T-helper 1 cell treated with Interleukin-12 subunit alpha and Interleukin-12 subunit beta and Interleukin-4 antibody, amounts not matched to agents 30 μg/mL and 1 μg/mL, for 36 hours (primary cell): ENCODE results near the gene P2RX4.
A peak's percentile ranks its signal among the peaks of the same experiment; 100 is the strongest.
"Not testable (repeated sequence)": the region's sequence is repeated elsewhere in the genome, so short reads cannot be mapped to it uniquely, and the experiment has no call there.

Source experiments
- H3K27ac Mint-ChIP-seq: one replicate; pipeline ENCODE4 v1.8.0; 2021; ENCODE audit warnings: mild to moderate bottlenecking, mixed read lengths
- H3K27me3 Mint-ChIP-seq: one replicate; pipeline ENCODE4 v1.8.0; 2021; ENCODE audit warnings: low read depth, mixed read lengths
- H3K36me3 Mint-ChIP-seq: one replicate; pipeline ENCODE4 v1.8.0; 2021; ENCODE audit warnings: low read depth, mixed read lengths
- H3K4me1 Mint-ChIP-seq: one replicate; pipeline ENCODE4 v1.8.0; 2021; ENCODE audit warnings: low read depth, mixed read lengths
- H3K4me3 Mint-ChIP-seq: one replicate; pipeline ENCODE4 v1.8.0; 2021; ENCODE audit warnings: mild to moderate bottlenecking, moderate library complexity, mixed read lengths
- H3K9me3 Mint-ChIP-seq: one replicate; pipeline ENCODE4 v1.8.0; 2021; ENCODE audit warnings: mixed read lengths

The P2RX4 gene

DNA sequence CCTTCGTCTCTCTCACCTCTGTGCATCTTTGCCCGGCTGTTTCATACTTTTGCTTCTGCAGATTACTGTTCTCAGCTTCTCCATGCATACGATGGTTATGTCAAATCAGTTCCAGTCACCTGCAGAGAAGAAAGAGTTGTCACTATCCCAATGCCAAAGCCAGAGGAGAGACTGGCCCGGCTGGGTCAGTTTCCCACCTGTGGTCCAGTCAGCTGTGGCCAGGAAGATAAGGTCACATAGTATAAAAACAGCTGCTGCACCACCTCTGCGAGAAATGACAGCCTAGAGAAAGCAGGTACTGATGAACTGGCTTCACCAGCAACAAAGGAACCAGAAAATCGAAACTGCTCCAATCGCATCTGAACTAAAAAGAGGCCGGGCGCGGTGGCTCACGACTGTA lies 6.4 kb upstream of the P2RX4 start:
- peaks cover 1% of the 10 kb centered on the region for H3K36me3 Mint-ChIP-seq
- H3K27me3 Mint-ChIP-seq, result no peaks in the 10 kb centered on the region
- H3K27ac Mint-ChIP-seq, result no peak overlapping the region
- peaks cover 6% of the 10 kb centered on the region for H3K4me1 Mint-ChIP-seq
- no peaks in the 10 kb centered on the region for H3K9me3 Mint-ChIP-seq
- H3K4me3 Mint-ChIP-seq, result no peak overlapping the region

DNA sequence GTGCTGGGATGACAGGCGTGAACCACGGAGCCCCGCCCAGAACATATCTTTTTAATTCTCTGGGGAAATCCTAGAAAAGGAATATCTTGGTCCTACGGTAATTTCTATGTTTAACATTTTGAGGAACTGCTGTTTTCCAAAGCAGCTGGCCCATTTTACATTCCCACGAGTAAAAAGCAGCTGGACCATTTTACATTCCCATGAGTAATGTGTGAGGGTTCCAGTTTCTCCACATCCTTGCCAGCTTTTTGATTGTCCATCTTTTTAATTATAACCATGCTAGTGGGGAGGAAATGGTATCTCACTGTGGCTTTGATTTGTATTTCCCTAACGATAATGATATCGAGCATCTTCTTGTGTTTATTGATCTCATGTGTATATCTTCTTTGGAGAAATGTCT lies 4.4 kb upstream of the P2RX4 start:
- Mint-ChIP-seq H3K4me1 (peaks cover 11% of the 10 kb centered on the region), H3K36me3 (peaks cover 1% of the 10 kb centered on the region), H3K27me3 (no peaks in the 10 kb centered on the region), H3K27ac (no peak overlapping the region), H3K4me3 (no peak overlapping the region), H3K9me3 (no peaks in the 10 kb centered on the region)

DNA sequence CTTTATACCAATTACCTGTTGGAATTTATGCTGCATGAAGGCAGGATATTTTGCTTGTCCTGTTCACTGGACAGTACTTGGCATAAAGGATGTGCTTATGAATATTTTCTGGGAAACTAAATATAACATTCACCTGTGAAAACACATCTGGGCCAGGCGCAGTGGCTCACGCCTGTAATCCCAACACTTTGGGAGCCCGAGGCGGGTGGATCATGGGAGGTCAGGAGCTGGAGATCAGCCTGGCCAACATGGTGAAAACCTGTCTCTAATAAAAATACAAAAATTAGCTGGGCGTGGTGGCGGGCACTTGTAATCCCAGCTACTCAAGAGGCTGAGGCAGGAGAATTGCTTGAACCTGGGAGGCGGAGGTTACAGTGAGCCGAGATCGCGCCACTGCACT lies 1.4 kb upstream of the P2RX4 start:
- peak overlapping the region; percentile 36 for H3K27ac Mint-ChIP-seq
- H3K4me1 Mint-ChIP-seq, result peaks cover 22% of the 10 kb centered on the region
- H3K9me3 Mint-ChIP-seq, H3K36me3 Mint-ChIP-seq, H3K27me3 Mint-ChIP-seq: not testable (repeated sequence)
- peak overlapping the region; percentile 52 for H3K4me3 Mint-ChIP-seq

DNA sequence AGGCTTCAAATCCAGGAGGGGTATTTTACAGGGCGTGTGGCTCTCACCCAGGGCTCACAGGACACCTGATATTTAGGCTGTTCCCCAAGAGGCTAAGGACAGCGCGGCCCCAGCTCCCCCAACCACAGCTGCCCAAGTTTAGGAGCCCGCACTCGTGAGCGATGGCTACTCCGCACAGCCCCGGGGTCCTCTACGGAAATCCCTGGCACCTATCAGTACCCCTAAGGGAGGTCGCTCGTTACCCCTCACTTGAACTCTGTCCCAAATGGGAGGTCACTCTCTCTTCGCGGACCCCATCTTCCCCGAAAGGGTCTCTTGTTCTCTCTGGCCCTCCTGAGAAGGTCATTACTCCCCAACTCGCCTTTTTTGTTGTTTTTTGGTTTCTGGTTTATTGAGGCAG lies 708 bp upstream of the P2RX4 start:
- H3K27ac Mint-ChIP-seq, result peak overlapping the region; percentile 84
- no peaks in the 10 kb centered on the region for H3K9me3 Mint-ChIP-seq
- no peaks in the 10 kb centered on the region for H3K27me3 Mint-ChIP-seq
- peaks cover 23% of the 10 kb centered on the region for H3K4me1 Mint-ChIP-seq
- peak overlapping the region; percentile 79 for H3K4me3 Mint-ChIP-seq
- peaks cover 12% of the 10 kb centered on the region for H3K36me3 Mint-ChIP-seq

DNA sequence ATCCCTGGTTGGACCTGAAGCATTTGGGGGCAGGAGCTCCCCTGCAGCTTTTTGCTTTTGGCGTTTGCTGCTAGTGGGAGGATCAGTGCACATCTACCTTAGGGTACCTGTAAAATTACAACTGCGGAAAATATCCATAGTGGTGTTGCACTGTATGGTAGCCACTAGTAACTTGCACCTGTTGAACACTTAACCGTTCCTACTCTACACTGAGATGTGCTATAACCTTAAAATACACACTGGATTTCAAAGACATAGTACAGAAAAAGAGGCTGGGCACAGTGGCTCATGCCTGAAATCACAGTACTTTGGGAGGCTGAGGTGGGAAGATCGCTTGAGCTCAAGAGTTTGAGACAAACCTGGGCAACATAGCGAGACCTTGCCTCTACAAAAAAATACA lies 2.9 kb downstream of the P2RX4 start:
- H3K4me3 Mint-ChIP-seq, result no peak overlapping the region
- H3K36me3 Mint-ChIP-seq, result peaks cover 24% of the 10 kb centered on the region
- H3K4me1 Mint-ChIP-seq, result peaks cover 34% of the 10 kb centered on the region
- no peak overlapping the region for H3K27ac Mint-ChIP-seq
- H3K27me3 Mint-ChIP-seq, result no peaks in the 10 kb centered on the region
- H3K9me3 Mint-ChIP-seq, result no peaks in the 10 kb centered on the region

DNA sequence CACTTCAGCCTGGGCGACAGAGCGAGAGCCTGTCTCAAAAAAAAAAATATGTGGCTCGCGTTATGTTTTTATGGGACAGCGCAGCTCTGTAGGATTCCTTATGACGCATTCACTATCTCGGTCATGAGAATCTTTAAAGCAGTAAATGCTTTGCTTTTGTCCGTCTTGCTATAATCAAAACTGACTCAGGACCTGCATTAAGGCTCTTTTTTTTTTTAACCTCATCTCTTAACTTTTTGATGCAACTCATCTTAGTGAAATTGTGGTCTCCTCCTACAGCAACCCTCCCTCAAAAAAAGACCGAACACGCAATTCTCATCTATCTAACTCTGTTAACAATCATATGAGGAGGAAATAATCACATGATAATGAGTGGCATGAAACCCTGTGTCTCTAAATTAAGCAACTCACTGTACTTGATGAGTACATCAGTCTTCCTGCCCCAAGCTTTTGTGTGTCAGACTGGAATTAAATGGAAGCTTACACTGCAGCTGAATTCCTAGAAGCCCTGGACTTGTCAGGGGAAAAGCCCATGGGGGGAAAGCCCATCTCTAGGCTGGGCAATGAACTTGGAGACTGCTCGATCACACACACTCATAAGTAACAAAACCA lies 4.3 kb downstream of the P2RX4 start:
- H3K36me3 Mint-ChIP-seq, result peaks cover 31% of the 10 kb centered on the region
- H3K4me1 Mint-ChIP-seq, result peaks cover 28% of the 10 kb centered on the region
- H3K27ac Mint-ChIP-seq, result peak overlapping the region; percentile 71
- no peaks in the 10 kb centered on the region for H3K9me3 Mint-ChIP-seq
- peak overlapping the region; percentile 39 for H3K4me3 Mint-ChIP-seq
- H3K27me3 Mint-ChIP-seq, result no peaks in the 10 kb centered on the region

DNA sequence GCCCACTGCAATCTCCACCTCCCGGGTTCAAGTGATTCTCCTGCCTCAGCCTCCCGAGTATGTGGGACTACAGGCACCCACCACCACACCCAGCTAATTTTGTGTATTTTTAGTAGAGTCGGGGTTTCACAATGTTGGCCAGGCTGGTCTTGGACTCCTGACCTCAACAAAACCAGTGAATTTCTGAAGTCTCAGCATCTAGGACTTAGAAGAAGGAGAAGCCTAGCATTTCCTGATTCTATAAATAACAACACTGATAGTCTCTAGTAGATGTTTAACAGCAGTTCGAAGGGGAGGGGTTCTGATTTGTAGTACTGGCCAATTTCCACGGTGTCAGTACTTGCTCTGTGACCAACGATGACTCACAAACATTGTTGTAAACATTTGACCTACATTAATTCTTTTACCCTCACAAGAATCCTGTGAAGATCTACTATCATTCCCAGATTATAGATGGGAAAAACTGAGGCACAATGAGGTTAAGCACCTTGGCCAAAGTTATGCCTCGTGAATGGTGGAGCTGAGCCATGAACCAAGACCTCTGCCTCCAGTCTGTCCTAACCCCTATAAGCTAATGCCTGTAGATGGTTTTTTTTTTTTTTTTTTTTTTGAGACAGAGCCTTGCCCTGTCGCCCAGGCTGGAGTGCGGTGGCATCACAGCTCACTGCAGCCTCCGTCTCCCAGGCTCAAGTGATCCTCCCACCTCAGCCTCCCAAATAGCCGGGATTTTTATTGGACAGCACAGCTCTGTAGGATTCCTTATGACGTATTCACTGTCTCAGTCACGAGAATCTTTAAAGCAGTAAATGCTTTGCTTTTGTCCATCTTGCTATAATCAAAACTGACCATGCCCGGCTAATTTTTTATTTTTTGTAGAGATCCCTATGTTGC lies 5.2 kb downstream of the P2RX4 start:
- Mint-ChIP-seq H3K27ac (peak overlapping the region; percentile 71), H3K36me3 (peaks cover 38% of the 10 kb centered on the region), H3K27me3 (no peaks in the 10 kb centered on the region), H3K9me3 (no peaks in the 10 kb centered on the region), H3K4me1 (peaks cover 26% of the 10 kb centered on the region), H3K4me3 (peak overlapping the region; percentile 39)

DNA sequence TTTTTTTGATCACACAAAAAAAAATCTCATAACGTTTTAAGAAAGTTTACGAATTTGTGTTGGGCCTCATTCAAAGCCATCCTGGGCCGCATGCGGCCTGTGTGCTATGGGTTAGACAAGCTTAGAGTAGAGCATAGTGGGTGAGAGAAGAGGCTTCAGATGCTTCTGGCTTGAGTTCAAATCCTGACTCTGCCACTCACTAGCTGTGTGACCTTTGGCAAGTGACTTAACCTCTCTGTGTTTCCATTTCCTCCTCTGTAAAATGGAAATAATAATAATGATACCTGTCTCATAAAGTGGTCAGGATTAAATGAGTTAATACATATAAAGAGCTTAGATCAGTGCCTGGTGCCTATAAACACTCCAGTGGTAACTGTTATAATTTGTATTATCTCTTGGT lies 6.2 kb downstream of the P2RX4 start:
- peaks cover 25% of the 10 kb centered on the region for H3K4me1 Mint-ChIP-seq
- no peaks in the 10 kb centered on the region for H3K9me3 Mint-ChIP-seq
- no peak overlapping the region for H3K4me3 Mint-ChIP-seq
- H3K27me3 Mint-ChIP-seq, result no peaks in the 10 kb centered on the region
- H3K36me3 Mint-ChIP-seq, result peaks cover 41% of the 10 kb centered on the region
- no peak overlapping the region for H3K27ac Mint-ChIP-seq

DNA sequence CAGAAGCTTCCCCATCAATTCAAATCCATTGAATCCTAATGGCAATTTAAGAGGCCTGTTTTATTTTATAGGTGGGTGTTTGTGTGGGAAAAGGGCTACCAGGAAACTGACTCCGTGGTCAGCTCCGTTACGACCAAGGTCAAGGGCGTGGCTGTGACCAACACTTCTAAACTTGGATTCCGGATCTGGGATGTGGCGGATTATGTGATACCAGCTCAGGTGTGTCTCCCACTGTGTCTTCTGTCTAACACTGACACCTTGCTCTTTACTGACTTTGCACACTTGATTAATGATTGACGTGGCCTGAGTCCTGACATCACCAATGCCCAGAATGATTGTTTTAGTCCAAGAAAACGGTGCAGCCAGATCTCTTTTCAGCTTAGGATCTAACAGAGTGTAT lies 7.1 kb downstream of the P2RX4 start:
- Mint-ChIP-seq H3K36me3 (peaks cover 45% of the 10 kb centered on the region), H3K4me3 (no peak overlapping the region), H3K9me3 (no peaks in the 10 kb centered on the region), H3K27ac (no peak overlapping the region), H3K4me1 (peaks cover 23% of the 10 kb centered on the region), H3K27me3 (no peaks in the 10 kb centered on the region)

DNA sequence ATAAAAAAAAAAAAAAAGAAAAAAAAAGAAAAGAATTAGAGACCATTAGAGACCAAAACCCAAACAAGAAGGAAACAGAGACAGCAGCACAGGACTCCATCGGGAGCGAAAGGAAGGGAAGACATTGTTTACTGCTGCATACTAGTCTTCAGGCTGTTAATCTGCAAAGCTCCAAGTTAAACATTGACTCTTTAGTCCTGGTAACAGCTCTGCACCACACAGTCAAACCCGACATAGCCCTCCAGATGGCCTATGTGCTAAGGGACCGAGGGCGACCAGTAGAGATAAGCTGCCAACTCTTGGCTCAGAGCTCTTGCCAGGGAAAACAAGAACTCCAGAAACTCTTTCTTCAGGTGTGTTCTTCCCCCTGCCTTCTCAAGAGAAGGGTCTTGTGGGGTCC lies 7.8 kb downstream of the P2RX4 start:
- Mint-ChIP-seq H3K27ac (no peak overlapping the region), H3K36me3 (peaks cover 51% of the 10 kb centered on the region)

DNA sequence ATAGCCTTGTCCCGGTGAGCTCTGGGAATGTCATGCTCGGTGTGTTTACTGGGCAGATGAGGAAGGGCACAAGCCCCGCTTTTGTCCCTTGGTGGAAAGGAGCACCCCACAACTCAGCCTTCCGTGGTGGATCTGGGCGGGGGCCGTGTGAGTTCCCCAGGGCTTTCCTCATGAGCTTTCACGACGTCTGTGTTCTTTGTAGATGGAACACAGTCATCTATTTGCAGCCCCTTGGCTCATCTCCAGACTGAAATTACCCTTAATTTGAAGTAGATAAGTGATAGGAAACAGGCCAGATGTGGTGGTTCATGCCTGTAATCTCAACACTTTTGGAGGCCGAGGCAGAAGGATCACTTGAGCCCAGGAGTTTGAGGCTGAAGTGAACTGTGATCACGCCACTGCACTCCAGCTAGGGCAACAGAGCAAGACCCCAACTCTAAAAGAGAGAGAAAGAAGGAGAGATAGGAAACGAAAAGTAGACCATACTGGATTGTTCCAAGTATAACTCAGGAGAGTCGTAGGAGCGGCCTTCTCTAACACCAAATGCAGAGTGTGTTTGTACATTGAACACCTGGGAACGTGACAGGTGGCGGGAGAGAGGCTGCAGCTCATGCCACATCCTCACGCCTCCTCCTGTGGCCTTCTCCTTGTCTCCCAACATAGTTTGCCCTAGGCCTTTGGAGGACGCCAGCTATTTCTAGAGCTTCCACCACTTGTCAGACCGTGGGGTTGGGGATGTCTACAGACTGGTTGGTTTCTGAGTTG lies 8.8 kb downstream of the P2RX4 start:
- Mint-ChIP-seq H3K36me3 (peaks cover 54% of the 10 kb centered on the region), H3K9me3 (no peaks in the 10 kb centered on the region), H3K27me3 (no peaks in the 10 kb centered on the region), H3K27ac (no peak overlapping the region), H3K4me3 (no peak overlapping the region), H3K4me1 (peaks cover 32% of the 10 kb centered on the region)

More for the DNA sequence above, 7.8 kb downstream of the P2RX4 start:
- no peak overlapping the region for H3K4me3 Mint-ChIP-seq
- no peaks in the 10 kb centered on the region for H3K27me3 Mint-ChIP-seq
- H3K9me3 Mint-ChIP-seq, result no peaks in the 10 kb centered on the region
- H3K4me1 Mint-ChIP-seq, result peaks cover 24% of the 10 kb centered on the region

DNA sequence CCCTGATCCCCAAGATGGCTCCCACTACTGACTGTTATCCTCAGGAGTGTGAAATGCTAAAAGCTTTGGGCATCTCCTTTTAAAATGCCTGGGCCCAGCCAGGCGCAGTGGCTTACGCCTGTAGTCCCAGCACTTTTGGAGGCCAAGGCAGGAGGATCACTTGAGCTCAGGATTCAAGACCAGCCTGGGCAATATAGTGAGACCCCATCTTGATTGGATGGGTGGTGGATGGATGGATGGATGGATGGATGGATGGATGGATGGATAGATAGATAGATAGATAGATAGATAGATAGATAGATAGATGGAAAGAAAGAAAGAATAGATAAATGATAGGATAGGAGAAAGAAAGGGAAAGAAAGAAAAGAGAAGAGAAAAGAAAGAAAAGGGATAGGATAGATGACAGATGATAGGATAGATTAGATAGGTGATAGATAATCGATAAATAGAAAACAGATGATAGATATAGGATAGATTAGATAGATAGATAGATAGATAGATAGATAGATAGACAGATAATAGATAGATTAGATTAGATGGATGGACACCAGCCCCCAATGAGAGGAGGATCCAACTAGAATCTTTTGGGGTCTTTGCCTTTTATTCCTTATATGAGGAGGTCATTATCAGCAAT lies 9.5 kb downstream of the P2RX4 start:
- H3K4me1 Mint-ChIP-seq, result peaks cover 34% of the 10 kb centered on the region

DNA sequence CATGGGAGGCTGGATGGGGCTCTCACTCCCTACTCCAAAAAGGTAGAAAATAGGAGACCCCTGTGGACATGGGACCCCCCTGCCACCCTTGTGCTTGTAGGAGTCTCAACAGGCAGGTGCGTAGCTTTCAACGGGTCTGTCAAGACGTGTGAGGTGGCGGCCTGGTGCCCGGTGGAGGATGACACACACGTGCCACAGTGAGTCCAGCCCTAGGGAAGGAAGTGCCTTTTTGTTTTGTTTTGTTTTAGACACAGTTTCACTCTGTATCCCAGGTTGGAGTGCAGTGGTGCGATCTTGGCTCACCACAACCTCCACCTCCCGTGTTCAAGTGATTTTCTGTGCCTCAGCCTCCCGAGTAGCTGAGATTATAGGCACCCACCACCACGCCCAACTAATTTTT lies 12.9 kb downstream of the P2RX4 start:
- no peaks in the 10 kb centered on the region for H3K9me3 Mint-ChIP-seq
- H3K27ac Mint-ChIP-seq, result peak overlapping the region; percentile 98
- H3K4me3 Mint-ChIP-seq, result no peak overlapping the region
- peaks cover 41% of the 10 kb centered on the region for H3K4me1 Mint-ChIP-seq
- H3K27me3 Mint-ChIP-seq, result no peaks in the 10 kb centered on the region
- peaks cover 60% of the 10 kb centered on the region for H3K36me3 Mint-ChIP-seq

More for the DNA sequence above, 9.5 kb downstream of the P2RX4 start:
- peaks cover 54% of the 10 kb centered on the region for H3K36me3 Mint-ChIP-seq
- H3K4me3 Mint-ChIP-seq, result no peak overlapping the region
- H3K27me3 Mint-ChIP-seq, result no peaks in the 10 kb centered on the region
- no peak overlapping the region for H3K27ac Mint-ChIP-seq
- H3K9me3 Mint-ChIP-seq, result no peaks in the 10 kb centered on the region
